SIG-M5 treated with dmso at 0.1 percent for 504 hours (cell line): ENCODE results near the gene DDTL.
"Not testable (repeated sequence)": the region's sequence is repeated elsewhere in the genome, so short reads cannot be mapped to it uniquely, and the experiment has no call there.

Experiments used
- DNase-seq: peaks from one replicate; lab custom pipeline; 2025; ENCODE audit not compliant: unreplicated experiment; lab: John Stamatoyannopoulos, UW

Gene DDTL

GRCh38 chr22:23966568-23966967 is at the start of gene DDTL:
TSS of gene DDTL (plus strand) at chr22:23966888. CDS start at chr22:23966915, 27 bp downstream.
- not testable (repeated sequence) for DNase-seq

- not testable (repeated sequence) for DNase-seq
Measured at GRCh38 chr22:23920267-23920611, 46.4 kb upstream of the DDTL start.

- DNase-seq, result not testable (repeated sequence)
Measured at GRCh38 chr22:23921586-23922201, 45.0 kb upstream of the DDTL start.

GRCh38 chr22:23922921-23923320 is 43.8 kb upstream of the DDTL start:
- no peak for DNase-seq

- no peak for DNase-seq
Measured at GRCh38 chr22:23925020-23925606, 41.6 kb upstream of the DDTL start.

GRCh38 chr22:23926561-23926960 is 40.1 kb upstream of the DDTL start:
- DNase-seq, result no peak

GRCh38 chr22:23938328-23939016 is 28.2 kb upstream of the DDTL start:
- no peak for DNase-seq

GRCh38 chr22:23939017-23939357 is 27.7 kb upstream of the DDTL start:
- no peak for DNase-seq

GRCh38 chr22:23940166-23940565 is 26.5 kb upstream of the DDTL start:
- DNase-seq, result not testable (repeated sequence)

GRCh38 chr22:23947391-23947790 is 19.3 kb upstream of the DDTL start:
- not testable (repeated sequence) for DNase-seq

- DNase-seq, result not testable (repeated sequence)
Measured at GRCh38 chr22:23949764-23950163, 16.9 kb upstream of the DDTL start.

GRCh38 chr22:23951383-23951782 is 15.3 kb upstream of the DDTL start:
- DNase-seq, result not testable (repeated sequence)

- DNase-seq, result not testable (repeated sequence)
Measured at GRCh38 chr22:23952794-23953405, 13.8 kb upstream of the DDTL start.

GRCh38 chr22:23953485-23953884 is 13.2 kb upstream of the DDTL start:
- DNase-seq, result not testable (repeated sequence)

- DNase-seq, result not testable (repeated sequence)
Measured at GRCh38 chr22:23954193-23954990, 12.3 kb upstream of the DDTL start.

- DNase-seq, result not testable (repeated sequence)
Measured at GRCh38 chr22:23954991-23955305, 11.7 kb upstream of the DDTL start.

- DNase-seq, result not testable (repeated sequence)
Measured at GRCh38 chr22:23955886-23956285, 10.8 kb upstream of the DDTL start.

GRCh38 chr22:23956301-23956900 is 10.3 kb upstream of the DDTL start:
- peak; percentile 49 for DNase-seq

- not testable (repeated sequence) for DNase-seq
Measured at GRCh38 chr22:23961084-23961771, 5.5 kb upstream of the DDTL start, which contains the start of gene GSTT2B. TSS of gene GSTT2B (minus strand) at chr22:23961195. CDS start at chr22:23961131, 64 bp downstream.

- not testable (repeated sequence) for DNase-seq
Measured at GRCh38 chr22:23966094-23966493, 594 bp upstream of the DDTL start.
